Stimulated activated naive CD4-positive, alpha-beta T cell (primary cell): Measurements from ENCODE around the gene SRGAP2C.
"Not testable (repeated sequence)": the region's sequence is repeated elsewhere in the genome, so short reads cannot be mapped to it uniquely, and the experiment has no call there.

Experiments used
- DNase-seq, 6 experiments: peaks; one replicate each; lab custom pipeline; 2025; lab: John Stamatoyannopoulos, UW

Gene SRGAP2C

DNA sequence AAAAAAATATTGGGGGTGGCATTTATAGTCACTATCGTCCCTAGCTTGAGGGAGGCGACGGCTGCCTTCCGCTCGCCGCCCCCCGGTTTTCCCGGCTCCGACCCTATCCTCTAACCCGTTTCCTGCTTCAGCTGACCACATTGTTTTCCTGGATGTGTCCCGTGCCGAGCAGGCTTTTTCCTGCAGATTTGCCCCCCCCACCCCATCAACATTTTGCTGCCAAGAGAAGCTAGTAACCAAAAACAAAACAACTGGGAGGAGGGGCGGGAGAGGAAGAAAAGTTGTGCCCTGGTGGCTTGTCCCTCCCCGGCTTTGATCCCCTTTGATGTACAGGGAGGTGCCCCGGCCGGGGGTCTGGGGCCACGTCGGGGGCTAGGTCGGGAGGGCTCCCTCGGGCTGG lies 1.4 kb downstream of the SRGAP2C start:
- not testable (repeated sequence) for DNase-seq

DNA sequence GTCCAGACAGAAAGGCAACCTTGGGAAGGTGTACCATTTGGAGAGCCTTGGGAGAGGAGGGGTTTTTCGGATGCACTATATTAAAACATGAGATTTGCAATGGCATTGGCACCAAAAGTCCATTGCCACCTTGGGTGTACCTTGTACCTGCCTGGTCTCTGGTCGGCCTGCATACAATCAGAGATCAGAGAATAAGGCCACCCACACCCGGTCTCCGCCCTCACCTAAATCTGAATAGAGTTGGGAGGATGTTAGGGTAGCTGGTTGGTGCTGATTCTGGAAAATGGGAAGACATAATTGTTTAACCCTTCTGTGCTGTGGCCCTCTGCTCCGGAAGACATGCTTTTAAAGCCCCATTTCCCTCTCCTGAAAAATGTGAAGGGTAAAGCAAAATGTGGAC lies 3.1 kb downstream of the SRGAP2C start:
- not testable (repeated sequence) for DNase-seq

DNA sequence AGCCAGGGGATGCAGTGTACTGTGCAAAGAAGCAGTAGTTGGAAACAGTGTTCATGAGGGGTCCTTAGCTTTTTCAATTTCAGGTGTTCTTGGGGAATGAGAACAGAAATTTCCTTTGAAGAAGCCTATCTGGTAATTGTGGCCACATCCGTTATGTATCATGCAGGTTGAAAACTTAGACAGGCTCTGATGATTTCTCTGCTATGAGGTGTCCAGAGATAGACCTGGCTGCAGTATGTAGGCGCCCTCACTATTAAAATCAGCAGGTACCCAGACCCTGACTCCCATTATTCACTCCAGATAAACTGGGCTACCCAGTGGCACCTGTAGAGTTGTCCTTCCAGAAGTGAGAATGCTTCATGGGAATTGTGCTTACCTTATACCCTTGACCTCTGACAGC lies 7.7 kb downstream of the SRGAP2C start:
- DNase-seq: not testable (repeated sequence)

DNA sequence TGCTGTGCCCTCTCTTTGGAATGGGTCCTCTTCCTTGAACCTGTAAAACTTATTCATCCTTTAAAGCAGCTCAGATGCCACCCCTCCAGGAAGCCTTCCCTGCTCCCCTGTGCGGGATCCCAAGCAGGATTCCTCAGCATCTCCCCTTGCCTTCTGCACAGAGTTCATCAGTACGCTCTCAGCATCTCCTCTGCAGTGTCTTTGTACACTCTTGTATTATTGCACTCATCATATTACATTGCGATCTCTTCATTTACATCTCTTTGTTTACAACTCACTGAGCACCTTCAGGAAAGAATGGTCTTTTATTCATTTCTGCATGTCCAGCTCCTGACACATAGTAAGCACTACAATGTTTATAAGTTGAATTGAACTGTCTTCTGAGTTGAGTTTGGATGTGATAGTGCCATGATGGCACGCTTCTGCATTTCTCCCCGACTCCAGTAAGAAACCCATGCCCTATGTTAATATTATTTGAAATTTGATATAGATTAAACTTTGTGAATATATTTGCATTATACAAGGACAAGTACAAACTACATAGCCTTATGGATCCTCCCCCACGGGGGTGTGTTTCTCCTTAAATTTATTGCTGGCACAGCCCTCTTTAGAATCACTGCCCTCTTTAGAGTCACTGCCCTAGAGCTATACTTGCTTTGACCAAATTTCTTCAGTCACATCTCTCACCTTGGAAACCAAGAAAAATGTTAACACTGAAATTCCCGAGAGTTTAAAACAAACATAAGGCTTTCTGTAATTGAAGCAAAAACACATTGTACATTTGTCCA lies 12.5 kb downstream of the SRGAP2C start:
- DNase-seq: not testable (repeated sequence)

DNA sequence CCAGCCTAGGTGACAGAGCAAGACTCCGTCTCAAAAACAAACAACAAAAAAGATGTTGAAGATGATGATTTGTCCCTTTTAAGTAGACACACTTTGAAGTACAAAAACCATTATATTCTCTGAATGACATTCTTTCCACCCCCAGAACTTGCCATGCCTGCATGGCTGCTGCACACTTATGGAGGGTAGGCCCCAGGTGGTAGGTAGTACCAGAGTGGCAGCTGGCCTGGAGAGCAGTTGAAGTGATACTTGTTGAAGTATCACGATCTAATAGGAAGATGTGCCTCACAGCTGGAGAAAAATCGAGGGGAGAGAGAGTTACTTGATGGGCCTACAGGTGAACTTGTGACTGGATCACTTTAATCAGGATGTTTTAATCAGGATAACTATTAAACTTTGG lies 15.0 kb downstream of the SRGAP2C start:
- not testable (repeated sequence) for DNase-seq

DNA sequence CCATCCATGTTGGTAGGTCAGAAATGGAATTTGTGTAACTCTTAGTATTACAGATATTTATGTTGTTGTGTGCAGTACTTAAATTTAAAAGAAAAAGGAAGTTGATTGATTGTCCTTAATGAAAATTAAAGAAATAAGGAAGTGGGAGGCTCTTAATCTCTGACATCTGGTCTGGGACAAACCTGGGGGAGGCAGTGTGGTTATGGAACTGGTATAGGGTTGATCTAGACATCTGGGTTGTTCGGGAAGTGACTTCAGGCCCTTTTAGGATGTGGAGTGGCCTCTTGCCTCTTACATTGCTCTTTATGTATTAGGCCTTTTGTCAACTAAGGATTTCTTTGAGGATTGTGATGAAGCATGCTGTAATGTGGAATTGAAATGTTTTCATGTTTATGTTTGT lies 15.5 kb downstream of the SRGAP2C start:
- not testable (repeated sequence) for DNase-seq

DNA sequence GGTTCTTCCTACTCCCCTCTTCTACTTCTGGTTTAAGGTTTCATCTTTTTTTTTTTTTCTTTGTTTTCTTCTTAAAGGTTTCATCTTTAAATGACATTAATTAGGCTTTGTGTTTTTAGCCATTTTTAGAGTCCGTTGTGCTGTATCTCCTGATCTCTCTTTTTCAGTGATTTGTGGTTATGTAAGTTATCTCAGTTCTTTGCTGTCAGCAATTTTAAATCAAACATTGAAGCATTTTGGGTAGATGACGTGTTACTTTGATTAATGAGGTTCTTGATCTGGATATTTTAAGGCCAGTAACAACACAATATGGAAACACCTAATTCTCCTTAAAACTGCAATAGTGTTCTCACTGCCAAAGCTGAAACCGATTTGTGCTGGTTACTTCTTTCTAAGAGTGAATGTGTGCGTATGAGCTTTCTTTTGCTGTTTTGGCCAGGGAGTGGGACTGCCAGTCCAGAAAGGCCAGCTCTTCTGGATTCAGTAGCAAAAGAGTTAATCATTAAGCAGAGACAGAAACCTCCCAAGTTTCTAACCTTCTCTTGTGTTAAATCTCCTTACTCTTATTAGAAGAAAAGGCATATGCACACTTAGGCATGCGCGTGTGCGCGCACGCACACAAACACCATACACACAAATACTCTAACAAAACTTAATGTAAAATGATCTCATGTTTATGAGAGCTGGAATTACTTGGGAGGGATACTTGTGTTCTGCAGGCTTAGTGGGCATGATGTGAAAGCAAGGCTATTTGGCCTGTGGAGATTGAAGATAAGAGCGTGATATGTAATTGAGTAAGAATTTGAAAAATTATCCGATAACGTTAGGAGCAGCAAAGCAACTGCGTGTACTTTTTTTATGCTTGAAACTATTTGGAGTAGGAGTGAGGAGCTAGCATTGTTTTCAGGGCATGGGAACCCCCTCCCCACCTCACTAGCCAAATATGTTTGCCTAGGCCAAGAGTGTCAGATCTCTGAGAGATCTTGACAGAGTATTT lies 16.5 kb downstream of the SRGAP2C start:
- DNase-seq: not testable (repeated sequence)

DNA sequence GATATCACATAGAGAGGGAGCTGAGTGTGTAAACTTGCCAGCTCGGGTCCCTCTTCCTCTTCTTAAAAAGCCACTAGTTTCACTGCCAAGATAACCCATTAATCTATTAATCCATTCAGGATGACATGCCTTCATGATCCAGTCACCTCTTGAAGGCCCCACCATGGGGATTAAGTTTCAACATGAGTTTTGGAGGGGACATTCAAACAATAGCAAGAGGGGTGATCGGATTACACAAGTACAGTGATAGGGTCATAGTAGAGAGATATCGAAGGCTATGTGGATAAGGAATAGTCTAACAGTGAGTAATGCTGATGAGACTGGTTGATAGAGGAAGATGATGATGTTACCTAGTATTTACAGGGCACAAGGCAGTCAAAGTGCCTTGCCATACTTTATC lies 18.2 kb downstream of the SRGAP2C start:
- DNase-seq: not testable (repeated sequence)

DNA sequence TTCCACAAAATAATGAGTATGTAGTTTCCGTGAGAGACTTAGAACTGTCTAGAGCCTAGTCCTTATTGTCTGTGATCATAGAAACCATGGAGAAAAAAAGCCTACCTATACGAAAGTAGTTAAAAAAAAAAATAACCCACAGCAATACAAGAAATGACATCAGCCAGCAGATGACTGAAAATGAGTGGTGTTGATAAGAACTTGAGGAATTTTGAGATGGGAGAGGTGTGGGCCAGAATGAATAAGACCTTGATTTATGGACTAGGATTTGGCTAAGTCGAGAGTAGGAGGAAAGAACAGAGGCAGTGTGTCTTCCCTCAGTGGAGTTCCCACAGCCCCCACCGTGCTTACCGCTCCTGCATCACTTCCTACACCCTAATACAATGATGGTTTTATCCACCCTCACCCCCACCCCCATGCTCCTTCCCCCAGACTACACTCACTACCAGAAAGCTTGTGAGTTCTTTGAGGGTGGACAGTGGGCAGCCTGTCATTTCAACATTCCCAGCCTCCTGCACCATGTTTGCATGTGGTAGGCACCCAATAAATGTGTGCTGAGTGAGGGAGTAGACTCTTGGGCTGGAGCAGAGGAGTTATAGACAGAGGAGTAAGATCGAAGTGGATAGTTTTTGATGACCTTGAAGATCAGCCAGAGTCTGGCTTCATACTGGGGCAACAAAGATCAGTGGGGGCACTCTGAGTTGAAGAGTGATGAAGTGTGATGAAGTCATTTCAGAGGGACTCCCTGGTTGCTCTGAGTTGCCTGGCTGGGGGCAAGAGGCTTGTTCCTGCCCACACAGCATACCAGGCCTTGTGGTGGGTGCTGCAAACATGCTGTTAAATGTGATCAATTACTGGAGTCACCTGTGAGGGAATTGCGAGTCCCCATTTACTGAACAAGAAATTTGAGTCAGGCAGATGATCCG lies 21.3 kb downstream of the SRGAP2C start:
- not testable (repeated sequence) for DNase-seq

DNA sequence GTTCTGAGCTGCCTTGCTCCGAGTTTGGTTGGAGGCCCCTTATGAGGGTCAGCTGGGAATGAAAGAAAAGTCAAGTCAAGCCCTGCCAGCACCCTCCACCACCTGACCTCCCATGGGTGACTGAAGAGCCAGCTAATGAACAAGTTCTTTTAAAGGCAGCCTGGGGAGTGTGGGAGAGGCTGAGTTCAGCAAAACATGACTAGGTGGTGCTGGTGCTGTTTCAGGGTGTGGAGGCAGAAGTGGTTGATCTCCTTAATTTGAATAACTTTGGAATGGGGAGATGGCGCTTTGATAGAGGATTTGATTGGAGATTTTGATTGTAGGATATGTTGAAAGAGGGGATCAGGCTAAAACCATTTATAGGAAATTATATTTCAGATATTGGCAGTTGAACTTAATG lies 22.6 kb downstream of the SRGAP2C start:
- DNase-seq: not testable (repeated sequence)

DNA sequence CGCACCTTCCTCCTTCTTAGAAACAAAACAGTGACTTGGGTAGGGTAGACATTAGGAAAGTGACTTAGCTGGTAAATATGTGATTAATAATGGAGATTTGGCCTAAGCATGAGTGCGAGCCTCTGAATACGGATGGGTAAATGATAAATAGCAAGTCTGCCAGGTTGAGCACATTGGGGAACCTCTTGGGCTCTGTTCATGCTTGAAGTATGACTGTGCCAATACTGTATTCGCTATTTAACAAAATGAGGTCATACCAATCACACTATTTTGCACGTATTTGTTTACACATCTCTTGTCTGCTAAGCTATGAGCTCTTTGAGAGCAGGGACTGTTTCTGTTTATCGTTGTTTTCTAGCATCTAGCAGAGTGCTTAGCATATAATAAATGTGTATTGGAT lies 23.6 kb downstream of the SRGAP2C start:
- DNase-seq: not testable (repeated sequence)

DNA sequence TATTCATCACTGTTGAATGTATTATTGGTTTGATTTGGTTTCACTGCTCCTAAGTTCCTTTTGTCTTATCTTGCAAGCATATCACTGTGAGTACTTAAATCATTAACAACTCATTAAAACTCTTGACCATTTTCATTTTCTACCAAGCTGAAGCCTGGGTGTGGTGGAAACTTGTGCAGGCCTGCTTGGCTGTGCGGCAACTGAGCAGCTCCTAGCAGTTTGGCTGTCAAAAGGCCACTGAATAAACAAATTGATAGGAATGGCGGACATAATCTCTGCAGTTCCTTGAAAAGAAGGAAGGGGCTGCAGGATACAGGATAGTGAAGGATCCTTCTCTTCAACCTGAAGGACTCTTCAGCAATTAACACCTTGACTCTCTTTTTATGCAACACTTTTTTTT lies 26.0 kb downstream of the SRGAP2C start:
- DNase-seq: not testable (repeated sequence)

DNA sequence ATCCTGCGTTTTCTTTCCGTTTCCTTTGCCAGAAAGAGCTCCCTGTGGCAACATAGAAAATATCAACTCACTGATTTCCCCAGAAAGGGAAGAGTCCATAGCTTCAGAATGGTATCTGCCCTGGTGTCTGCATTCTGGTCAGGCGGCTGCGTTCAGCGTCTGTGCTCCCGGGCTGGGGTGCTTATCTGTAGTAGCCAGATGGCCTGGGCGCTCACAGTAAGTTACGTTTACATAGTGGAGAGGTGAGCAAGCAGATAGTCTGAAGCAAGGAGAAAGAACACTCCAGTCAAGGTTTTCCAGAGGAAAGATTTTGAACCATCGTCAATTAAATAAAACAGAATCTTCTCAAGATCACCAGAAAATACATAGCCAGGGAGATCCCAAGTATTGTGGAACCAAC lies 28.7 kb downstream of the SRGAP2C start:
- not testable (repeated sequence) for DNase-seq

DNA sequence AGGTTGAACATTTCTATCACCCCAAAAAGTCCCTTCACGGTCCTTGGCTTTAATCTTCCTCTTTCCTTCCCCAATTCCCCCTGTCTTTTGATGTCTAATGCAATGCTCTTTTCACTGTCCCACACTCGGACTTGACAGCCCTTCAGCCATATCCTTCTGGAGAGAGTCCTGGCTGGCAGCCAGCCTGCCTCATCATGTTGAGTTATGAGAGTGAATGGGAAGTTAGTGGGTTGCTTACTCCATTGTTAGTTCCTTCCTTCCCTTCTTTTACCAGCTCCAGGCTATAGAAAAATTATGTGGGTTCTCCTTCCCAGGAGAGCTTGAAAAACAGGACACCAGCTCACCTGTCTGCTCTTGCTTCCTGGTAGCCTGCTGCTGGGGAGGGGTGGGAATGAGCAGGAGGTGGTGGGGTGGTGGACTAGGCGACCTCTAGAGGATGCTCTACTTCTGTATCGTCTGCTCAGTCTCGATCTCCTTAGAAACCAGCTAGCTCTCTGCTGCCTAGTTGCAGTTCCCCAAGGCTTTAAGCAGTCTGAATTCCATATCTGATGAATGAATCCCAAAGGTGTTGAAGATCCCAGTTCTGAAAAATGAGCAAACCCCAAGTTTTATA lies 29.9 kb downstream of the SRGAP2C start:
- DNase-seq: not testable (repeated sequence)

DNA sequence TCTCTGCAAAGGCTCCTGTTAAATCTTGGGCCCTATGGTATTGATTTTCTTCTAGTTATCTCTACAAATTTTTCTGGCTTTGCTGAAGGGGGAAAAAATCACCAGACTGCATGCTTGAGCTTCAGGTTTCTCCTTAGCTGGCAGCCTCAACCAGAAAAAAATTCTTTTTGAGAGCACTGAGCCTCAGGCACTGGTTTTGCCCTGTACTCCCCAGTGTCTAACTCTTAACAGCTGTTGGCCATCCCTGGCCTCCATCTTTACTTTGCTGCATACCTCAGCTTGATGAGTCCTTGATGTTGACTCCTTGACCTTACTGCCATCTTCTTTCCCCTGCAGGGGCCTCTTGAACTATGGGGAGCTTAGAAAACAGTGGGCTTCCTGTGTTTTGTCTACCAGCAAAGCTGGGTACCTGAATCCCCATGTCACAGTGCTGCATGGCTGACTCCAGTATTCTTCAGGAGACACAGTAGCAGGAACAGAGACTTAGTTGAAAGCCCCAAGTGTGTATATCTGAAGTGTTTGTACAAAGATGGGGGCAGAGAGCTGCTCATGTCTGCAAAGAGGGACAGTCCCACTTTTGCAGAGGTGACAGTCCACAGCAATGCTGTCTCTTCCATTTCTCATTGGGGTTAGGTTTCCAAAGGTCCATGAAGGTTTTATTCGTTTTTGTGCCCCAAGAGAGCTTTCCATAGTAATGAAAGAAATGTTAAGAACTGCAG lies 31.1 kb downstream of the SRGAP2C start:
- not testable (repeated sequence) for DNase-seq

DNA sequence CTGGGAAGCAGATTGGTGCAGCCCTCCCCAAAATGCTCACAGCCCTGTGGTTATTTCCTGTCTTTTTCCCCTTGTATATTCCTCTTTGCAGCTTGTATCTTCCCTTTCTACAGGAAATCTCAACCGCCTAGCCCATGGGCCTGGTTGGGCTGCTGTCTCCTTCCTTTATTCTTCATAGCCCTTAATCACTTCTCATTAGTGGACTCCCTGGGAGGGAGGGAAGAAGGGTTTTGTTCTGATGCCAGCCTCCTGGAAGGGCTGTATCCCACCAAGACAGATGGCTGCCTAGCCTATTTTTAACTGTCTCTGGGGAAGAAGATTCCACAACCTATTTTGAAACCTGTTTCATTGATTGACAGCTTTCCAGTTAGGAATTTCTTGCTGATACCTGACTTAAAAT lies 31.9 kb downstream of the SRGAP2C start:
- not testable (repeated sequence) for DNase-seq

DNA sequence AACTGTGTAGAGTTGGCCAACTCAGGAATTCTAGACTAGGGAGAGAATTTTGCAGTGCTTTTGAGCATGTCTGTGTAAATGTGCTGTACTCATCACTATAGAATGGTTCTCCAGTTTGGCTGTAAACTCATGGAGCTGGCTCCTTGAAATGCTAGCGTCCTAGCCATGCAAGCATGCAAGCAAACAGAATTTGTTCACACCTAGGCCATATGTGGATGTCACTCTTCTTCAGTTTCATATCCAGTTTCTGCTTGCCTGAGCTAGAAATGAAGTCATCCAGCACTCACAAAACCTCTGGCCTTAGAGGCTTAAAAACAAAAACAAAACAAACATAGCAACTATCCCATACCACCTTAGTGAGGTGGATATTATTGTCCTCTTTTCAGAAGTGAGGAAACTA lies 37.0 kb downstream of the SRGAP2C start:
- DNase-seq: not testable (repeated sequence)

DNA sequence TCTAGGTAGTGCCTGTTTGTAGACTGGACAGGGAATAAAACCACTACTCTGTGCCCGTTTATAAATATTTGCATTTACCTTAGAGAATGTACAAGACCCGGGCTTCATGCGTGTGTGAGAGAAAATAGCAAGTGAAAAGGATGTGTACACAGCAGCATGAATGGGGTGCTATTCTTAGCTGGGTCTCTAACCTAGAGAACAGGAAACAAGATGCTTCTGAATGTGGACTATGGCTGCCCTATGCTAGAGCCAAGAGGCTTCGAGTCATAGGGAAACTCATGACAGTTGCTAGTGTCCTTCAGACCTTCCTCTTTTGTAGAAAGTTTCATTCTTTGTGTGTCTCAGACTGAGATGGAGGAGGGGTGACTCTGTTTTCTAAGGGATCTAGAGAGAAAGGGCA lies 39.9 kb downstream of the SRGAP2C start:
- DNase-seq: not testable (repeated sequence)

DNA sequence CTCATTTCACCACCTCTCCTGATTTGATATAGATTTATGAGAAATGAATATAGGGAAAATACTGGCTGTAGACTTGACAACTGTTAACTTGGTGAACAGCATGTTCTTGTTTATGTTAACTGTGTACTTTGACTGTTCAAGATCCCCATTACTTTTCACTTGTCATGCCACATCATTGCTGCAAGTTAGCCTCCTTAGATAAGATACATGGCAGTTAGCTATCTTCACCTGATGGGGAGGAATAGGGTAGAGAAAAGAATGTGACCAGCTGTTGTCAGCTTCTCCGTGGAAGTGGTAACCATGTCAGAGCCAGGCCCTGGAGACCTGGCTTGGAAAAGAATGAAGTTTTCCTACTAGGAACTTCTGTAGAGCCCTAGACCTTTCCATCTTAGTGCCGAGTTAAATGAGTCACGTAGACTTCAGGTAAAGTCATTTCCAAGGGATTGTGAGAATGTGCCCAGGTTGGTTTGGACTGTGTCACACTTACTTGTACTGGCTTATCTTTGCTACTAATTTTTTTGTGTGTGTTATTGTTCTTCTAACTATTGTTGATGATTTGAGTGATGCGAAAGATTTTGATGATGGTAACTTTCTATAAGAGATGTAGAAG lies 41.6 kb downstream of the SRGAP2C start:
- not testable (repeated sequence) for DNase-seq

DNA sequence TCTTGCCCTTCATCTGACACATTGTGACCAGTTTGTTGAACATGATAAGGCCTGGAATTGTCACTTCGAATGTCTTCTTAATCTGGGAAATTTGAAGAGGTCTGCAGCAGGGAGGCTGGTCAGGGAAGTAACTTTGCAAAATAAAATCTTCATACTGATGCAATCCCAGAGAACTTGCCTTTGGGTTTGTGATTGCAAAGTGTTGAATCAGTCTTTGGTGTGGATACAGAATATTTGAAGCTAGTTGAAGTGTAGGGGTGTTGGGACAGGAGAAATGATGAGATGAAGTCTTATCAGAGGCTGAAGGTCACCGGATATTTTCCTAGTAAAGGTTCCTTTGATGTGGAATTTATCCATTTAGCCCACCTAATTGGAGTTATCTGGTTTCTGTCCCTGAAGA lies 42.1 kb downstream of the SRGAP2C start:
- not testable (repeated sequence) for DNase-seq
